ENCODE measurements around the gene CAV3. TPM values are rescaled to one million over a fixed set of nuclear protein-coding genes. Genes with fewer than 3 reads are reported as not detected.
"Not testable (repeated sequence)": the region's sequence is repeated elsewhere in the genome, so short reads cannot be mapped to it uniquely, and the experiment has no call there.

CAV3 gene
- not detected in 2 replicates for total RNA-seq

- no peak within 1 kb of the TSS for H3K4me3 Mint-ChIP-seq
- no peaks in the 10 kb centered on the region for H3K36me3 Mint-ChIP-seq (ENCODE audit: low read depth)
- H3K27me3 Mint-ChIP-seq (ENCODE audit: insufficient read depth) = peaks cover 9% of the 10 kb centered on the region
- H3K9me3 Mint-ChIP-seq = no peaks in the 10 kb centered on the region
- DNase-seq (ENCODE audit: low spot score) = no peak
- intact Hi-C loops (cut with micrococcal nuclease) = no loop called here
- no peaks in the 10 kb centered on the region for H3K4me1 Mint-ChIP-seq (ENCODE audit: low read depth)
- no peak within 1 kb of the TSS for H3K27ac Mint-ChIP-seq
These were observed at the start of gene CAV3 for GRCh38 chr3:8733332-8734094. TSS of gene CAV3 (plus strand) at chr3:8733802. CDS start at chr3:8733877, 75 bp downstream.

GRCh38 chr3:8684992-8685391 lies 48.6 kb upstream of the CAV3 start:
- H3K27me3 Mint-ChIP-seq (ENCODE audit: insufficient read depth); DNase-seq (ENCODE audit: low spot score); H3K4me1 Mint-ChIP-seq (ENCODE audit: low read depth); H3K9me3 Mint-ChIP-seq; H3K4me3 Mint-ChIP-seq; intact Hi-C loops (cut with micrococcal nuclease); H3K27ac Mint-ChIP-seq; H3K36me3 Mint-ChIP-seq (ENCODE audit: low read depth): not testable (repeated sequence)

- H3K4me3 Mint-ChIP-seq; H3K27me3 Mint-ChIP-seq (ENCODE audit: insufficient read depth); intact Hi-C loops (cut with micrococcal nuclease); H3K9me3 Mint-ChIP-seq; H3K4me1 Mint-ChIP-seq (ENCODE audit: low read depth); H3K36me3 Mint-ChIP-seq (ENCODE audit: low read depth); DNase-seq (ENCODE audit: low spot score); H3K27ac Mint-ChIP-seq: not testable (repeated sequence)
These were observed 42.3 kb upstream of the CAV3 start for GRCh38 chr3:8691295-8691694.

- DNase-seq (ENCODE audit: low spot score) = no peak
- intact Hi-C loops (cut with micrococcal nuclease) = no loop called here
- Mint-ChIP-seq H3K27me3 (ENCODE audit: insufficient read depth) (no peaks in the 10 kb centered on the region), H3K9me3 (peaks cover 6% of the 10 kb centered on the region), H3K4me3 (no peak overlapping the region), H3K27ac (no peak overlapping the region), H3K4me1 (ENCODE audit: low read depth) (no peaks in the 10 kb centered on the region), H3K36me3 (ENCODE audit: low read depth) (no peaks in the 10 kb centered on the region)
These were observed 31.0 kb upstream of the CAV3 start for GRCh38 chr3:8702560-8702959.

- Mint-ChIP-seq H3K9me3 (peaks cover 6% of the 10 kb centered on the region), H3K27me3 (ENCODE audit: insufficient read depth) (no peaks in the 10 kb centered on the region), H3K4me1 (ENCODE audit: low read depth) (no peaks in the 10 kb centered on the region), H3K36me3 (ENCODE audit: low read depth) (no peaks in the 10 kb centered on the region), H3K27ac (no peak overlapping the region), H3K4me3 (no peak overlapping the region)
- intact Hi-C loops (cut with micrococcal nuclease) = no loop called here
- no peak for DNase-seq (ENCODE audit: low spot score)
These were observed 28.0 kb upstream of the CAV3 start for GRCh38 chr3:8705575-8705974.

GRCh38 chr3:8709287-8709686 lies 24.3 kb upstream of the CAV3 start:
- Mint-ChIP-seq H3K27me3 (ENCODE audit: insufficient read depth) (no peaks in the 10 kb centered on the region), H3K9me3 (peaks cover 3% of the 10 kb centered on the region), H3K4me1 (ENCODE audit: low read depth) (no peaks in the 10 kb centered on the region), H3K4me3 (no peak overlapping the region), H3K27ac (no peak overlapping the region), H3K36me3 (ENCODE audit: low read depth) (no peaks in the 10 kb centered on the region)
- no peak for DNase-seq (ENCODE audit: low spot score)
- intact Hi-C loops (cut with micrococcal nuclease) = no loop called here

GRCh38 chr3:8709801-8710507 lies 23.6 kb upstream of the CAV3 start:
- no peaks in the 10 kb centered on the region for H3K36me3 Mint-ChIP-seq (ENCODE audit: low read depth)
- no peak for DNase-seq (ENCODE audit: low spot score)
- no peaks in the 10 kb centered on the region for H3K27me3 Mint-ChIP-seq (ENCODE audit: insufficient read depth)
- H3K27ac Mint-ChIP-seq = no peak overlapping the region
- H3K9me3 Mint-ChIP-seq = peaks cover 3% of the 10 kb centered on the region
- no peak overlapping the region for H3K4me3 Mint-ChIP-seq
- no peaks in the 10 kb centered on the region for H3K4me1 Mint-ChIP-seq (ENCODE audit: low read depth)
- intact Hi-C loops (cut with micrococcal nuclease) = no loop called here

GRCh38 chr3:8712045-8712907 lies 21.3 kb upstream of the CAV3 start:
- H3K9me3 Mint-ChIP-seq = no peaks in the 10 kb centered on the region
- no peak overlapping the region for H3K4me3 Mint-ChIP-seq
- no peaks in the 10 kb centered on the region for H3K36me3 Mint-ChIP-seq (ENCODE audit: low read depth)
- H3K4me1 Mint-ChIP-seq (ENCODE audit: low read depth) = no peaks in the 10 kb centered on the region
- no peak overlapping the region for H3K27ac Mint-ChIP-seq
- intact Hi-C loops (cut with micrococcal nuclease) = no loop called here
- H3K27me3 Mint-ChIP-seq (ENCODE audit: insufficient read depth) = no peaks in the 10 kb centered on the region
- no peak for DNase-seq (ENCODE audit: low spot score)

GRCh38 chr3:8712908-8713255 lies 20.7 kb upstream of the CAV3 start:
- H3K4me3 Mint-ChIP-seq = no peak overlapping the region
- no peaks in the 10 kb centered on the region for H3K36me3 Mint-ChIP-seq (ENCODE audit: low read depth)
- no peak for DNase-seq (ENCODE audit: low spot score)
- H3K4me1 Mint-ChIP-seq (ENCODE audit: low read depth) = no peaks in the 10 kb centered on the region
- no peaks in the 10 kb centered on the region for H3K9me3 Mint-ChIP-seq
- H3K27me3 Mint-ChIP-seq (ENCODE audit: insufficient read depth) = no peaks in the 10 kb centered on the region
- H3K27ac Mint-ChIP-seq = no peak overlapping the region
- intact Hi-C loops (cut with micrococcal nuclease) = no loop called here

- H3K4me1 Mint-ChIP-seq (ENCODE audit: low read depth) = no peaks in the 10 kb centered on the region
- H3K36me3 Mint-ChIP-seq (ENCODE audit: low read depth) = no peaks in the 10 kb centered on the region
- H3K27me3 Mint-ChIP-seq (ENCODE audit: insufficient read depth) = no peaks in the 10 kb centered on the region
- H3K9me3 Mint-ChIP-seq = no peaks in the 10 kb centered on the region
- intact Hi-C loops (cut with micrococcal nuclease) = no loop called here
- no peak overlapping the region for H3K4me3 Mint-ChIP-seq
- H3K27ac Mint-ChIP-seq = no peak overlapping the region
- no peak for DNase-seq (ENCODE audit: low spot score)
These were observed 19.5 kb upstream of the CAV3 start for GRCh38 chr3:8713901-8714759.

- H3K9me3 Mint-ChIP-seq; intact Hi-C loops (cut with micrococcal nuclease); DNase-seq (ENCODE audit: low spot score); H3K27me3 Mint-ChIP-seq (ENCODE audit: insufficient read depth); H3K27ac Mint-ChIP-seq; H3K4me1 Mint-ChIP-seq (ENCODE audit: low read depth); H3K36me3 Mint-ChIP-seq (ENCODE audit: low read depth); H3K4me3 Mint-ChIP-seq: not testable (repeated sequence)
These were observed 17.8 kb upstream of the CAV3 start for GRCh38 chr3:8715757-8716156.

GRCh38 chr3:8722808-8723207 lies 10.8 kb upstream of the CAV3 start:
- H3K27me3 Mint-ChIP-seq (ENCODE audit: insufficient read depth) = no peaks in the 10 kb centered on the region
- no peaks in the 10 kb centered on the region for H3K9me3 Mint-ChIP-seq
- intact Hi-C loops (cut with micrococcal nuclease) = no loop called here
- H3K4me1 Mint-ChIP-seq (ENCODE audit: low read depth) = no peaks in the 10 kb centered on the region
- no peaks in the 10 kb centered on the region for H3K36me3 Mint-ChIP-seq (ENCODE audit: low read depth)
- no peak overlapping the region for H3K27ac Mint-ChIP-seq
- DNase-seq (ENCODE audit: low spot score) = no peak
- no peak overlapping the region for H3K4me3 Mint-ChIP-seq

All from activated T-helper 1 cell treated with anti-CD3 and anti-CD28 coated beads, Interleukin-12 subunit alpha, Interleukin-12 subunit beta, Interleukin-2, Interleukin-4 antibody, amounts not matched to agents 30 ng/mL and 10 ng/mL and 1 ng/mL, durations not matched to agents 14 hours and 24 hours and 36 hours (primary cell).